C4-2B (cell line): ENCODE measurements around the gene MDM4.

ENCODE experiments used
- H3K27ac ChIP-seq: fragments of 450-650 bp; 2 replicates; pipeline ENCODE4 v1.5.1; 2017
- ZFX ChIP-seq: fragments of 450-650 bp; IDR thresholded peaks from 2 replicates; pipeline ENCODE4 v1.6.1; 2017
- TF ChIP-seq, protein P1 (sequence below): fragments of 450-650 bp; conservative IDR thresholded peaks from 2 replicates; pipeline ENCODE4 v1.5.1; 2017; ENCODE audit warnings: mild to moderate bottlenecking

Gene MDM4

DNA sequence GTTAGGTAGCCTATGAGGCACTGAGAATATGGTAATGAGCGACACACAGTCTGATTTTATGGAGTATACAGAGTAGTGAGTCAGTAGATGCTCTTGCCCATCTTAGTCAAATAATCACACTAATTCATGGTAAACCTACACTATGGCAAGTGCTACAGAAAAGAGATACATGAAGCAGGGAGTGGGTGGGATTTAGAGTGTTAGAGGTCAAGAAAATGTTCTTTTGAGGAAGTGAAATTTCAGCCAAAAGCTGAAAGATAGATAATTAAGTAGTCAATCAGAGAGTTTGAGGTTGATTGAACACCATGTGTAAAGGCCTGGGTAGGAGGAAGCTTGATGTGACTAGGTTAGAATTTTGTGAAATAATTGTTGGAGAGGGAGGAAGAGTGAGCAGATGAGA is 14.7 kb downstream of the MDM4 start:
- no peak overlapping the region for H3K27ac ChIP-seq
- TF ChIP-seq ZFX: no peak
- TF ChIP-seq, protein P1, sequence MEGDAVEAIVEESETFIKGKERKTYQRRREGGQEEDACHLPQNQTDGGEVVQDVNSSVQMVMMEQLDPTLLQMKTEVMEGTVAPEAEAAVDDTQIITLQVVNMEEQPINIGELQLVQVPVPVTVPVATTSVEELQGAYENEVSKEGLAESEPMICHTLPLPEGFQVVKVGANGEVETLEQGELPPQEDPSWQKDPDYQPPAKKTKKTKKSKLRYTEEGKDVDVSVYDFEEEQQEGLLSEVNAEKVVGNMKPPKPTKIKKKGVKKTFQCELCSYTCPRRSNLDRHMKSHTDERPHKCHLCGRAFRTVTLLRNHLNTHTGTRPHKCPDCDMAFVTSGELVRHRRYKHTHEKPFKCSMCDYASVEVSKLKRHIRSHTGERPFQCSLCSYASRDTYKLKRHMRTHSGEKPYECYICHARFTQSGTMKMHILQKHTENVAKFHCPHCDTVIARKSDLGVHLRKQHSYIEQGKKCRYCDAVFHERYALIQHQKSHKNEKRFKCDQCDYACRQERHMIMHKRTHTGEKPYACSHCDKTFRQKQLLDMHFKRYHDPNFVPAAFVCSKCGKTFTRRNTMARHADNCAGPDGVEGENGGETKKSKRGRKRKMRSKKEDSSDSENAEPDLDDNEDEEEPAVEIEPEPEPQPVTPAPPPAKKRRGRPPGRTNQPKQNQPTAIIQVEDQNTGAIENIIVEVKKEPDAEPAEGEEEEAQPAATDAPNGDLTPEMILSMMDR: no peak

DNA sequence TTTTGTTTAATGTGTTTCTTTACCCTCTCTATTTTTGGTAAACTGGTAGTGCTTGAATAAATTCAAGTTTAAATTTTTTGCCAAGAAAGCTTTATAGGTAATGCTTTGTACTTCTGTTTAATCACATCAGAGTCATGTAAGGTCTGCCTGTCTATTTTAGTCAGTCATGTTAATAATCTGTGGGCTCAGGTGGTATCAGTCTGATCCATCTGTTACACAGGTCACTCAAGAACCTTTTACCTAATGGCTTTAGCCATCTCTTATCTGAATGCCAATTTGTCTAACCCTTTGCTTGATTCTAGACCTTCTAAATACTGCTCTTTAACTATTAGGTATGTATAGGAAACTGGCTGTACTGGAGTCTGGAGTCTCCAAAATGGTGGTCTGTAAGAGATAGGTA is 16.6 kb downstream of the MDM4 start:
- TF ChIP-seq, protein P1: no peak
- TF ChIP-seq ZFX: no peak
- H3K27ac ChIP-seq: no peak overlapping the region

DNA sequence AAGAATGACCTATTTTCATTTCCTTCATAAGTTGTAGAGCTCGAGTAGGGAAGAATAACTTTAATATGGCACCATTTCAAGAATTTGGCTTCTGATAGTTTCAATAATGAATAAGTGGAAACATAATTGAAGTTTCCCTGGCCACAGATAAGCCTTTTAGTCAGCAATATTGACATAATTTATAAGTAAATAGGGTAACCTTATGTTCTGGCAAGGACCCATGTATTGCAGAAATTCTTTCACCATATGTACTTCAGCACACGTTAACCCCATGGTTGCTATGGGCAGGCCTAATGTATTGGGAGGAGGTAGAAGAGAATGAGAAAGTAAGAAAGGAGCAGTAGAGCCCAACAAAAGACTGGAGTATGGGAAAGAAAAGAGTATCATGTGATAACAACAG is 25.4 kb downstream of the MDM4 start:
- no peak for TF ChIP-seq ZFX
- TF ChIP-seq, protein P1: no peak
- no peak overlapping the region for H3K27ac ChIP-seq

- H3K27ac ChIP-seq: no peak overlapping the region
- TF ChIP-seq, protein P1: no peak
- no peak for TF ChIP-seq ZFX
These were observed 28.1 kb downstream of the MDM4 start for GRCh38 chr1:204544321-204544720.

DNA sequence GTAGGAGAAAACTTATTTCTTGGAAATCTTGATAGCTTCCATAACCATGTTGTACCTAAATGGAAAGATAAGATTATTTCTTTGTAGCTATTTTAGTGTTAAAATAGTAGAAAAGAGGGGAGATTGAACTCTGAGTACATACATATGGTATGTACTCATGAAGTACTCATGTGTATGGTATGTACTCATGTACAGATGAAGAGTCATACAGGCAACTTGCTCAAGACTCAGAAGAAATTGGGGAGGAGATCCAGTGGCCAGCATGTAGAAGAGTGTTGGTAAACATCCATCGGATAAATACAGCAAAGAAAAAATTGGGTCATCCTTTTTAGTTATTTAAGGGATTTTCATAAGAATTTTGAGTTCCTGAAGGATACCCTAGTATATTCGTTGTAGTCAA is 29.0 kb downstream of the MDM4 start:
- H3K27ac ChIP-seq: no peak overlapping the region
- TF ChIP-seq, protein P1: no peak
- no peak for TF ChIP-seq ZFX

- no peak overlapping the region for H3K27ac ChIP-seq
- no peak for TF ChIP-seq ZFX
- TF ChIP-seq, protein P1: no peak
These were observed 29.7 kb downstream of the MDM4 start for GRCh38 chr1:204545881-204546280.

- no peak overlapping the region for H3K27ac ChIP-seq
- no peak for TF ChIP-seq ZFX
These were observed 32.1 kb downstream of the MDM4 start for GRCh38 chr1:204548265-204548664.

DNA sequence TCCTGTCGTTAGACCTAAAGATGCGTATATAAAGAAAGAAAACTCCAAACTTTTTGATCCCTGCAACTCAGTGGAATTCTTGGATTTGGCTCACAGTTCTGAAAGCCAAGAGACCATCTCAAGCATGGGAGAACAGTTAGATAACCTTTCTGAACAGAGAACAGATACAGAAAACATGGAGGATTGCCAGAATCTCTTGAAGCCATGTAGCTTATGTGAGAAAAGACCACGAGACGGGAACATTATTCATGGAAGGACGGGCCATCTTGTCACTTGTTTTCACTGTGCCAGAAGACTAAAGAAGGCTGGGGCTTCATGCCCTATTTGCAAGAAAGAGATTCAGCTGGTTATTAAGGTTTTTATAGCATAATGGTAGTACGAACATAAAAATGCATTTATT is 33.1 kb downstream of the MDM4 start:
- TF ChIP-seq, protein P1: no peak
- TF ChIP-seq ZFX: no peak

More for the DNA sequence above, 33.1 kb downstream of the MDM4 start:
- no peak overlapping the region for H3K27ac ChIP-seq
